K562 (cell line): ENCODE data around the gene FN3KRP. TPM values are rescaled to one million over a fixed set of nuclear protein-coding genes. Genes with fewer than 3 reads are reported as not detected.

Source experiments
- ATAC-seq: fragments of 200-7000 bp; cut with Tn5 transposase; 3 replicates; pipeline ENCODE4 v1.9.1; 2020; ENCODE audit warnings: moderate library complexity
- BruUV-seq: library from RNA; stranded (reverse); fragments of 400-500 nt; replicated peaks from 2 replicates; lab custom pipeline; 2021; lab: Mats Ljungman, UMichigan
- CTCF ChIA-PET: fragments of 300-600 bp; formaldehyde crosslinking; extraction: SDS; loops from one replicate; lab custom pipeline; 2021; ENCODE audit warnings: low intra/inter-chr PET ratio; lab: Yijun Ruan, JAX
- POLR2A ChIA-PET: fragments of 300-600, 350-650 bp; sonication (Branson Sonifier 250); formaldehyde crosslinking; extraction: SDS; loops from one replicate; lab custom pipeline; 2021; ENCODE audit warnings: antibody characterized with exemption, inconsistent platforms; lab: Yijun Ruan, JAX
- DNase-seq, 4 experiments: peaks; one replicate each; pipeline versions ENCODE4 v3.0.0 to v3.0.0-alpha.2; 2011 to 2018; ENCODE audit warnings: low spot score in 3 of 4, mixed read lengths in 3 of 4; ENCODE audit errors: extremely low read depth in 1 of 4
- FAIRE-seq: peaks from 2 replicates; lab custom pipeline; 2011; peaks lifted over from hg19 to GRCh38; lab: Jason Lieb, UNC
- H2AFZ ChIP-seq: 2 replicates; pipeline ENCODE4 v1.6.0; 2011; ENCODE audit warnings: low read depth, low read length, control low read depth, inconsistent platforms
- H3K27ac ChIP-seq: fragments of 200-600 bp; 3 replicates; pipeline ENCODE4 v1.8.0; 2011; ENCODE audit warnings: low read depth, mild to moderate bottlenecking, control low read depth, inconsistent platforms, low read length, moderate library complexity, mixed read lengths; ENCODE audit errors: extremely low read depth
- H3K27me3 ChIP-seq, 2 experiments: fragments of 300-600 bp in 1 of 2; 2 replicates in 1 of 2; 3 replicates in 1 of 2; pipeline versions ENCODE4 v1.6.0 to v1.8.0; 2011; ENCODE audit warnings: inconsistent platforms in 2 of 2, low read length in 2 of 2, mild to moderate bottlenecking in 1 of 2, mixed read lengths in 1 of 2, moderate library complexity in 1 of 2; ENCODE audit not compliant: control insufficient read depth in 2 of 2, insufficient read depth in 2 of 2
- H3K36me3 ChIP-seq: fragments of 300-600 bp; 3 replicates; pipeline ENCODE4 v1.8.0; 2011; ENCODE audit warnings: mild to moderate bottlenecking, low read length, inconsistent platforms; ENCODE audit not compliant: control insufficient read depth, insufficient read depth
- H3K4me1 ChIP-seq, 2 experiments: fragments of 200-600 bp in 1 of 2; replicated peaks in 1 of 2; 2 replicates in 1 of 2; 3 replicates in 1 of 2; pipeline versions ENCODE4 v1.5.1 to v1.8.0; 2011; ENCODE audit warnings: inconsistent platforms in 2 of 2, low read length in 2 of 2, mild to moderate bottlenecking in 1 of 2, mixed read lengths in 1 of 2, moderate library complexity in 1 of 2; ENCODE audit not compliant: control insufficient read depth in 2 of 2, insufficient read depth in 2 of 2
- H3K4me2 ChIP-seq: 2 replicates; pipeline ENCODE4 v1.6.1; 2011; ENCODE audit warnings: low read length, control low read depth, inconsistent platforms, mixed read lengths; ENCODE audit not compliant: insufficient read depth
- H3K4me3 ChIP-seq: fragments of 200-600 bp; sonication (generic), shearing (Covaris generic); 2 replicates; pipeline ENCODE4 v1.5.1; 2016; ENCODE audit warnings: control low read depth, inconsistent platforms
- H3K79me2 ChIP-seq: fragments of 200-600 bp; 3 replicates; pipeline ENCODE4 v1.8.0; 2011; ENCODE audit warnings: low read length, inconsistent platforms; ENCODE audit not compliant: control insufficient read depth, insufficient read depth
- H3K9ac ChIP-seq, 2 experiments: 2 replicates each; pipeline versions ENCODE4 v1.6.0 to v1.6.1; 2011; ENCODE audit warnings: low read depth in 2 of 2, low read length in 2 of 2, control low read depth in 1 of 2, inconsistent platforms in 1 of 2, mild to moderate bottlenecking in 1 of 2, mixed read lengths in 1 of 2; ENCODE audit not compliant: insufficient read depth in 1 of 2
- H3K9me1 ChIP-seq: one replicate; pipeline ENCODE4 v1.6.0; 2011; ENCODE audit warnings: inconsistent platforms, mild to moderate bottlenecking, low read length, moderate library complexity; ENCODE audit not compliant: control insufficient read depth, insufficient read depth
- H3K9me3 ChIP-seq: replicated peaks from 2 replicates; pipeline ENCODE4 v1.5.1; 2011; ENCODE audit warnings: low read depth, low read length, inconsistent platforms; ENCODE audit not compliant: control insufficient read depth, insufficient read depth
- H4K20me1 ChIP-seq: replicated peaks from 2 replicates; pipeline ENCODE4 v1.6.1; 2011; ENCODE audit warnings: low read length, inconsistent platforms, mixed read lengths; ENCODE audit not compliant: control insufficient read depth, insufficient read depth
- AFF4 ChIP-seq: sonication (generic); formaldehyde crosslinking; IDR thresholded peaks from 2 replicates; pipeline ENCODE4 v1.8.0; 2023; ENCODE audit warnings: mild to moderate bottlenecking, missing genetic modification reagents
- ARNT ChIP-seq, 2 experiments: fragments of 450-650 bp; IDR thresholded peaks; 2 replicates each; pipeline ENCODE4 v1.6.1; 2016; ENCODE audit warnings: mild to moderate bottlenecking in 1 of 2
- CBX3 ChIP-seq, 2 experiments: IDR thresholded peaks; 1 replicate in 1 of 2; 2 replicates in 1 of 2; pipeline ENCODE4 v1.6.1; 2012; ENCODE audit warnings: inconsistent platforms in 2 of 2, low read length in 2 of 2, borderline replicate concordance in 1 of 2, control low read depth in 1 of 2
- CBX5 ChIP-seq: IDR thresholded peaks from 2 replicates; pipeline ENCODE4 v1.6.1; 2014; ENCODE audit warnings: low read depth, borderline replicate concordance
- GATA2 ChIP-seq: sonication (generic); formaldehyde crosslinking; IDR thresholded peaks from 2 replicates; pipeline ENCODE4 v1.4.0; 2020; ENCODE audit warnings: mild to moderate bottlenecking, missing genetic modification reagents
- KDM1A ChIP-seq, 2 experiments: fragments of 450-650 bp; IDR thresholded peaks; 2 replicates each; pipeline ENCODE4 v1.6.1; 2016; ENCODE audit warnings: mild to moderate bottlenecking in 2 of 2
- KDM2B ChIP-seq: fragments of 250-450 bp; sonication (Bioruptor Pico); IDR thresholded peaks from 2 replicates; pipeline ENCODE4 v1.8.0; 2021; ENCODE audit warnings: mild to moderate bottlenecking, moderate library complexity
- TRIM24 ChIP-seq, 2 experiments: fragments of 450-650 bp; IDR thresholded peaks; 2 replicates each; pipeline ENCODE4 v1.6.1; 2016
- ZFP1 ChIP-seq: fragments of 450-650 bp; formaldehyde crosslinking; IDR thresholded peaks from 2 replicates; pipeline ENCODE4 v1.4.0; 2020; ENCODE audit warnings: mild to moderate bottlenecking, mixed read lengths
- ZNF445 ChIP-seq: fragments of 250-450 bp; sonication (Bioruptor Pico); IDR thresholded peaks from 2 replicates; pipeline ENCODE4 v1.4.0; 2020; ENCODE audit warnings: low read depth, mild to moderate bottlenecking, moderate library complexity
- WGBS: fragments of 100-300 bp; shearing (Covaris generic); methylation state at CpG from one replicate; pipeline ENCODE4 v1.1.6; 2016; ENCODE audit warnings: low coverage, mixed read lengths; ENCODE audit not compliant: insufficient coverage; ENCODE audit errors: missing lambda C conversion rate; 5-methylcytosine and 5-hydroxymethylcytosine counted together
- in situ Hi-C: fragments of 300-500 bp; cut with MboI; formaldehyde crosslinking; loops from 4 replicates; pipeline ENCODE4 v1.15.0; 2018; ENCODE audit warnings: inconsistent platforms, mixed read lengths
- intact Hi-C: fragments of 100-400 bp; cut with micrococcal nuclease; formaldehyde crosslinking; loops from 2 replicates; pipeline ENCODE4 v1.14.2; 2022
- polyA plus RNA-seq, 8 experiments: library from polyadenylated mRNA; depleted of rRNA in 4 of 8; stranded (reverse) in 5 of 8; unstranded in 3 of 8; fragments of >200 nt; fragmentation: Nextera tagmentation in 2 of 8; fragmentation: Illumina TruSeq in 1 of 8; extraction: Ambion mirVana in 2 of 8; extraction: Trizol in 1 of 8; gene quantifications; 2 replicates each; pipeline versions ENCODE4 v1.2.1 to v1.2.3, GENCODE V29; 2011 to 2014; ENCODE audit warnings: inconsistent platforms in 1 of 8, missing spikeins in 1 of 8
- total RNA-seq, 7 experiments: library from RNA; depleted of rRNA in 6 of 7; stranded (reverse); fragments of >200 nt in 6 of 7; fragmentation: Illumina TruSeq in 2 of 7; extraction: Trizol in 2 of 7; gene quantifications; 2 replicates each; pipeline versions ENCODE4 v1.2.1 to v1.2.3, GENCODE V29; 2011 to 2021; ENCODE audit warnings: low replicate concordance in 1 of 7

FN3KRP gene
- total and polyA plus RNA-seq, 9 of the 15 experiments (the other 6 are each of a cell fraction or from before 2014, with no cell fraction given), result 2.0 to 32.1 (median 24.9) TPM

- TF ChIP-seq AFF4 (no peak), KDM1A (IDR thresholded peaks at IDR 0.05) (peak in 1 of 2 experiments; percentile 5; a peak in 1 of 4 replicates)
These were observed 21.7 kb downstream of the FN3KRP start (continued) for GRCh38 chr17:82737967-82738877.

DNA sequence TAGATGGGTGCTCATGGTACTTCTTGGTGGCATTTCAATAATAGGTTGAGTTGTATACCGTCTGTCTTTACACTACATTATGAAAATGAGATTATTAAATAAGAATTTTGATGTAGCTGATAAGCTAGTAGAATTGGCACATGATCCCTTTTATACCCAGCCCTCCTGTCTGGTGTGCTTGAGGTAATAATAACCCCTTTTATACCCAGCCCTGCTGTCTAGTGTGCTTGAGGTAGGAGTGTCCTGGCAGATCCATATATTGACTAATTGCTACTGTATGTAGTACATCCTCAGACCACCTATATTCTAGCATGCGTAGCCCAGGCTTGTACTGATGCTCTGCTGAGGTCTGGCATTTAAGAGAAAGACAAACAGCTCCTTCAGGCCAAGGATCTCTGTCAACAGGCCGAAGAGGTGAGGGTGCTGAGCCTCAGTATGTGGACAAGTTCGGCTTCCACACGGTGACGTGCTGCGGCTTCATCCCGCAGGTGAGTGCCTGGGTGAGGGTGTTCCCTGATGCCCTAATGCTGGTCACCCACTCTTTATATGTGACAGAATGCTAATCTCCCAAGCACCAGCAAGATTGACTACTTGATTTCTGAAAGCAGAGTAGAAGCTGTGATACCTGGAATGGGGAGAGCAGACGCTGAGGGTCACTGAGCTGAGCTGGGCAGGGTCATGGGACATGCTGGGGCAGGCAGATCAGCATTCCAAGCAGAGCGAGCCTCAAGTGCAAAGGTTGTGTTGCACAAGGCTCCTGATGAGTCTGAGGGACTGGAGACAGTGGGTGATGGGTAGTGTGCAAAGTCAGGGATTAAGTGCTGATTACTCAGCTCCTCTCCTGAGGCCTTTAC is 24.6 kb downstream of the FN3KRP start:
- H3K27ac ChIP-seq, result no peak overlapping the region
- FAIRE-seq, result peak; percentile 74
- intact Hi-C loops (no loop called here), in situ Hi-C loops (no loop called here)
- H3K9me1 ChIP-seq, result no peaks in the 10 kb centered on the region
- peaks cover 29% of the 10 kb centered on the region for H3K9me3 ChIP-seq
- H2AFZ ChIP-seq, result no peak overlapping the region
- CTCF ChIA-PET, result interaction anchor here (0.6 kb wide), 1 partner anchor 291 kb away, joined by 4 read pairs; no protein-coding TSS in a partner anchor
- H3K4me2 ChIP-seq, result no peak overlapping the region
- no peaks in the 10 kb centered on the region for H3K27me3 ChIP-seq
- H3K4me1 ChIP-seq, result peaks cover 13 to 32% of the 10 kb centered on the region in 2 experiments; a peak in 4 of 5 replicates
- DNase-seq, result peak in 1 of 4 experiments; percentile 59
- POLR2A ChIA-PET, result no interaction called here
- no peak overlapping the region for H3K4me3 ChIP-seq
- H4K20me1 ChIP-seq, result no peaks in the 10 kb centered on the region
- no peak overlapping the region for H3K9ac ChIP-seq
- H3K79me2 ChIP-seq, result peaks cover 13% of the 10 kb centered on the region
- WGBS, result 87% methylated on average over 9 of the region's 10 CpGs
- TSS peak; percentile 4 for BruUV-seq
- H3K36me3 ChIP-seq, result peaks cover 56% of the 10 kb centered on the region
- ATAC-seq, result no peak
- TF ChIP-seq ARNT (IDR thresholded peaks at IDR 0.05), result peak in 1 of 2 experiments; percentile 68; a peak in 1 of 4 replicates
- TF ChIP-seq ZNF445 (CRISPR knock-in tag), result peak; percentile 71; the same call in 1 of the 2 replicates
- TF ChIP-seq ZFP1 (CRISPR knock-in tag), result peak; percentile 99
- TF ChIP-seq KDM2B (CRISPR knock-in tag), result no peak
- TF ChIP-seq CBX5, result peak; percentile 90
- TF ChIP-seq GATA2, result peak; percentile 70
- TF ChIP-seq CBX3 (IDR thresholded peaks at IDR 0.05; ENCODE audit: borderline replicate concordance in 1 of 2, low read length in 2 of 2), result peak in 1 of 2 experiments; percentile 98; a peak in 2 of 3 replicates
- peak; percentile 77 to 93 for TF ChIP-seq TRIM24 (IDR thresholded peaks at IDR 0.05)
